Liver (tissue), 9 donors: ENCODE measurements around the gene SORCS2. TPM values are rescaled to one million over a fixed set of nuclear protein-coding genes. Genes with fewer than 3 reads are reported as not detected.

ENCODE experiments used
- DNase-seq: peaks from one replicate; pipeline ENCODE4 v3.0.0-alpha.2; 2017; ENCODE audit warnings: low spot score
- H3K27ac ChIP-seq, 2 donors: one replicate each; pipeline ENCODE4 v1.7.0; 2013; ENCODE audit warnings: inconsistent platforms in 2 of 2, low read length in 2 of 2, control low read depth in 1 of 2, low read depth in 1 of 2, mild to moderate bottlenecking in 1 of 2
- H3K27me3 ChIP-seq, 4 donors: one replicate each; pipeline versions ENCODE4 v1.6.1 to v1.7.0; 2013; ENCODE audit warnings: low read length in 3 of 4, inconsistent platforms in 1 of 4, mild to moderate bottlenecking in 1 of 4, moderate library complexity in 1 of 4; ENCODE audit not compliant: control insufficient read depth in 4 of 4, insufficient read depth in 4 of 4
- H3K36me3 ChIP-seq, 4 donors: one replicate each; pipeline versions ENCODE4 v1.6.1 to v1.7.0; 2013; ENCODE audit warnings: low read length in 3 of 4, mild to moderate bottlenecking in 3 of 4, low read depth in 1 of 4, moderate library complexity in 1 of 4; ENCODE audit not compliant: control insufficient read depth in 4 of 4, insufficient read depth in 3 of 4
- H3K4me1 ChIP-seq, 4 donors: one replicate each; pipeline versions ENCODE4 v1.6.1 to v1.7.0; 2013; ENCODE audit warnings: low read length in 3 of 4, mild to moderate bottlenecking in 3 of 4, moderate library complexity in 1 of 4; ENCODE audit not compliant: control insufficient read depth in 4 of 4, insufficient read depth in 4 of 4
- H3K4me3 ChIP-seq, 3 donors: one replicate each; pipeline versions ENCODE4 v1.6.1 to v1.7.0; 2013; ENCODE audit warnings: low read length in 3 of 3, control low read depth in 1 of 3, low read depth in 1 of 3, mild to moderate bottlenecking in 1 of 3
- H3K9ac ChIP-seq, 2 donors: one replicate each; pipeline ENCODE4 v1.7.0; 2013; ENCODE audit warnings: low read length in 2 of 2, mild to moderate bottlenecking in 2 of 2, moderate library complexity in 2 of 2, control low read depth in 1 of 2, low read depth in 1 of 2
- H3K9me3 ChIP-seq, 4 donors: one replicate each; pipeline versions ENCODE4 v1.6.1 to v1.7.0; 2013; ENCODE audit warnings: low read length in 3 of 4; ENCODE audit not compliant: control insufficient read depth in 4 of 4
- ATF3 ChIP-seq: IDR thresholded peaks from 2 replicates; pipeline ENCODE4 v1.6.1; 2016; ENCODE audit warnings: antibody characterized with exemption
- CTCF ChIP-seq: fragments of 150-350 bp; IDR thresholded peaks from 2 replicates; pipeline ENCODE4 v1.5.1; 2017; ENCODE audit warnings: improper control_type of control experiment, low read depth, low read length; ENCODE audit not compliant: missing input control
- EGR1 ChIP-seq, 2 donors: IDR thresholded peaks; 2 replicates each; pipeline ENCODE4 v1.6.1; 2016 to 2018; ENCODE audit warnings: antibody characterized with exemption in 2 of 2, low read depth in 2 of 2
- FOXA1 ChIP-seq: IDR thresholded peaks from 2 replicates; pipeline ENCODE4 v1.6.1; 2016; ENCODE audit warnings: antibody characterized with exemption
- FOXA2 ChIP-seq: IDR thresholded peaks from 2 replicates; pipeline ENCODE4 v1.6.1; 2016; ENCODE audit warnings: antibody characterized with exemption
- GABPA ChIP-seq, 2 donors: IDR thresholded peaks in 1 of 2; conservative IDR thresholded peaks in 1 of 2; 2 replicates each; pipeline ENCODE4 v1.6.1; 2016; ENCODE audit warnings: antibody characterized with exemption in 2 of 2, mild to moderate bottlenecking in 1 of 2, moderate library complexity in 1 of 2
- HNF4A ChIP-seq, 2 donors: conservative IDR thresholded peaks; 2 replicates each; pipeline ENCODE4 v1.6.1; 2016; ENCODE audit warnings: antibody characterized with exemption in 2 of 2, mild to moderate bottlenecking in 2 of 2
- HNF4G ChIP-seq: IDR thresholded peaks from 2 replicates; pipeline ENCODE4 v1.6.1; 2016; ENCODE audit warnings: antibody characterized with exemption
- JUND ChIP-seq, 2 donors: IDR thresholded peaks; 2 replicates each; pipeline ENCODE4 v1.6.1; 2016; ENCODE audit warnings: antibody characterized with exemption in 2 of 2
- MAX ChIP-seq: IDR thresholded peaks from 2 replicates; pipeline ENCODE4 v1.6.1; 2016; ENCODE audit warnings: antibody characterized with exemption
- NR2F2 ChIP-seq: IDR thresholded peaks from 2 replicates; pipeline ENCODE4 v1.6.1; 2016; ENCODE audit warnings: antibody characterized with exemption
- RAD21 ChIP-seq, 2 donors: IDR thresholded peaks; 2 replicates each; pipeline ENCODE4 v1.6.1; 2016; ENCODE audit warnings: antibody characterized with exemption in 2 of 2, mild to moderate bottlenecking in 2 of 2
- REST ChIP-seq: IDR thresholded peaks from 2 replicates; pipeline ENCODE4 v1.6.1; 2016; ENCODE audit warnings: antibody characterized with exemption, mild to moderate bottlenecking
- RXRA ChIP-seq, 2 donors: IDR thresholded peaks; 2 replicates each; pipeline ENCODE4 v1.6.1; 2017 to 2018; ENCODE audit warnings: antibody characterized with exemption in 2 of 2, mild to moderate bottlenecking in 1 of 2
- SP1 ChIP-seq: IDR thresholded peaks from 2 replicates; pipeline ENCODE4 v1.6.1; 2018; ENCODE audit warnings: antibody characterized with exemption, mild to moderate bottlenecking
- TAF1 ChIP-seq: conservative IDR thresholded peaks from 2 replicates; pipeline ENCODE4 v1.6.1; 2016; ENCODE audit warnings: antibody characterized with exemption, mild to moderate bottlenecking
- YY1 ChIP-seq: IDR thresholded peaks from 2 replicates; pipeline ENCODE4 v1.6.1; 2016; ENCODE audit warnings: antibody characterized with exemption, mild to moderate bottlenecking
- ZBTB33 ChIP-seq: IDR thresholded peaks from 2 replicates; pipeline ENCODE4 v1.6.1; 2016; ENCODE audit warnings: antibody characterized with exemption
- WGBS: extraction: QIAGEN DNeasy Blood & Tissue Kit; methylation state at CpG from one replicate; pipeline ENCODE4 v1.1.7; 2013; 5-methylcytosine and 5-hydroxymethylcytosine counted together
- polyA plus RNA-seq, 2 donors: library from polyadenylated mRNA; stranded (reverse) in 1 of 2; unstranded in 1 of 2; fragments of 200-250 nt in 1 of 2; fragments of >200 nt in 1 of 2; fragmentation: Nextera tagmentation in 1 of 2; extraction: Ambion mirVana in 1 of 2; gene quantifications; one replicate each; pipeline versions ENCODE4 v1.2.1 to v1.2.3, GENCODE V29; 2013 to 2015
- total RNA-seq, 2 donors: library from RNA; depleted of rRNA; stranded (reverse); fragments of >200 nt; gene quantifications; one replicate each; pipeline ENCODE4 v1.2.3, GENCODE V29; 2014
- donor health status: healthy.
- donor health status: healthy.
- donor health status: healthy.
- donor health status: healthy.
- donor health status: healthy.

Gene SORCS2
- total and polyA plus RNA-seq, 4 donors, result 0.10 to 1.4 (median 0.92) TPM

DNA sequence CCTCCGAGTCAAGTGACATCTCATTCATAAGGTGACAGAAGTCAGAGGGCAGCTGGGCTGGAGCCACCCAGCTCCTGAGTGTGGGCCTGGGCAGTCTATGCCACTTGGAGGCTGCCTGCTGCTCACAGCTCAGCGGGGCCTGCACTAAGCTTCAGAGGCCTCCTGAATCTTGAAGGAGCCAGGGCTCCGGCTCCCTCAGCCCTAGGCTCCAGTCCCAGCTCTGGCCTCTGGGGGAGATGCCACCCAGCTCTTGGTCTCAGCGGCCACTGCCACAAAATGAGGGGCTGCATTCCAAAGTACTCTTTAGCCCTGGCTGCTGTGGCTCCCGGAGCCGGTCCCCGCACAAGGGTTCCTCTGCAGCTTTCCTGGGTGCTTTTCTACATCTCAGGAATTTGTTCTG lies 275.1 kb downstream of the SORCS2 start (continued):
- TF ChIP-seq JUND (IDR thresholded peaks at IDR 0.05), result no peak

GRCh38 chr4:7469023-7469422 lies 276.7 kb downstream of the SORCS2 start:
- no peak overlapping the region for H3K4me3 ChIP-seq
- no peak for TF ChIP-seq FOXA2
- TF ChIP-seq GABPA (IDR thresholded peaks at IDR 0.05 in 1 of 2, conservative IDR thresholded peaks at IDR 0.05 in 1 of 2), result no peak
- TF ChIP-seq MAX, result no peak
- TF ChIP-seq SP1, result no peak
- no peak for TF ChIP-seq YY1
- no peak for TF ChIP-seq ATF3
- TF ChIP-seq TAF1, result no peak
- TF ChIP-seq HNF4A (conservative IDR thresholded peaks at IDR 0.05), result no peak
- no peak for TF ChIP-seq ZBTB33
- no peak for TF ChIP-seq RXRA (IDR thresholded peaks at IDR 0.05)
- TF ChIP-seq NR2F2, result no peak
- no peak for TF ChIP-seq RAD21 (IDR thresholded peaks at IDR 0.05)
- TF ChIP-seq HNF4G, result no peak
- no peak for TF ChIP-seq FOXA1
- no peak for TF ChIP-seq EGR1 (IDR thresholded peaks at IDR 0.05; ENCODE audit: low read depth in 2 of 2)
- TF ChIP-seq JUND (IDR thresholded peaks at IDR 0.05), result no peak
- TF ChIP-seq REST, result no peak
- TF ChIP-seq CTCF, result no peak
- WGBS, result 92% methylated on average over 4 of the region's 4 CpGs

More at GRCh38 chr4:7469023-7469422, 276.7 kb downstream of the SORCS2 start:
- peaks cover 0 to 4% (median 2%) of the 10 kb centered on the region in 4 donors for H3K9me3 ChIP-seq
- no peak overlapping the region for H3K27ac ChIP-seq
- H3K4me1 ChIP-seq, result no peaks in the 10 kb centered on the region
- no peak overlapping the region for H3K9ac ChIP-seq
- DNase-seq, result no peak
- H3K27me3 ChIP-seq, result no peaks in the 10 kb centered on the region
- no peaks in the 10 kb centered on the region for H3K36me3 ChIP-seq
